ENCODE data around the gene GRAMD4.

The GRAMD4 gene

DNA sequence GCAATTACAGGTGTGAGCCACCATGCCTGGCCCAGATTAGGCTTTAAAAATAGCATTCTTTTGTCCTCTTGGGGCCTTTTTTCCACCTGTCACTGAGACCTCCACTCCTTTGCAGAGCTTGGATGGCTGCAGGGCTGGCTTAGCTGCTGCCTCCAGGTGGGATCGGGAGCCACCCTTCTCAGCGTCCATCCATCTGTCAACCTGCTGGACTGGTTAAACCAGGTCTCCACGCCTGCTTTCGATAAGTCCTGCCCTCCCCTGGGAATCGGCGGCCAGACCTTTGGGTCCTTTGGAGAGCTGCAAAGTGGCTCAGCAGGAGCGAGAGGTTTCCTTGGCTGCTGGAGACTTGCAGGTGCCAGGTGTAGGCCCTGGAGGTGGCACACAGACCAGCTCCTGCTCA lies 23.4 kb upstream of the GRAMD4 start:
- DNase-seq (ENCODE audit: low read depth, low spot score), result no peak

GRCh38 chr22:46598224-46598623 lies 22.0 kb upstream of the GRAMD4 start:
- DNase-seq (ENCODE audit: low read depth, low spot score), result no peak

DNA sequence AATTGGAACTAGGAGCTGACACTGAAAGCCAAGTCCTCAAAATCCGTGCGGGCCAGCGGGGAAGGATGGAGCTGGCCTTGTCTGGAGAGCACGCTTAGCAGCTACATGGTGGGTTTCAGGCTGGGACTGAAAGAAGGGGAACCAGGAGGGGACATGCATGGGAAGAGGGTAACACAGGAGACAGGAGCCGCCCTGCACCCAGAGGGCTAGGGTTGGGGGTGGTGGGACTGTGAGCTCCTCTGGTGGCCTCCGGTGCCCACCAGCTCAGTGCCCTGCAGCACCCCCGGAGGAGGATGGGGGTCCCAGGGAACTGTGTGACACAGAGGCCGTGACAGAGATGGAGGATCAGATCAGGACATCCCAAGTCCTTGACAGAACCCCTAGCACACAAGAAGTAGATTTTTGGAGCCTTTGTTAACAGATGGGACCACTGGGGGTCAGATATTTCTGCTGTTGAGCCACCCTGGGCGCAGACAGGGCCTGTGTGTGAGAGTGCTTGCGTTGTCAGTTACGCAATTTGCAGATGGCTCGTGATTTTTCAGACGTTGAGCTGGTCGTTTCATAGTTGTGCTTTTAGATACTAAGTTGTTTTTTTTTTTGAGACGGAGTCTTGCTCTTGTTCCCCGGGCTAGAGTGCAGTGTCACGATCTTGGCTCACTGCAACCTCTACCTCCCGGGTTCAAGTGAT lies 21.3 kb upstream of the GRAMD4 start:
- DNase-seq (ENCODE audit: low read depth, low spot score), result no peak

- no peak for DNase-seq (ENCODE audit: low read depth, low spot score)
These were observed 19.9 kb upstream of the GRAMD4 start for GRCh38 chr22:46600273-46600796.

DNA sequence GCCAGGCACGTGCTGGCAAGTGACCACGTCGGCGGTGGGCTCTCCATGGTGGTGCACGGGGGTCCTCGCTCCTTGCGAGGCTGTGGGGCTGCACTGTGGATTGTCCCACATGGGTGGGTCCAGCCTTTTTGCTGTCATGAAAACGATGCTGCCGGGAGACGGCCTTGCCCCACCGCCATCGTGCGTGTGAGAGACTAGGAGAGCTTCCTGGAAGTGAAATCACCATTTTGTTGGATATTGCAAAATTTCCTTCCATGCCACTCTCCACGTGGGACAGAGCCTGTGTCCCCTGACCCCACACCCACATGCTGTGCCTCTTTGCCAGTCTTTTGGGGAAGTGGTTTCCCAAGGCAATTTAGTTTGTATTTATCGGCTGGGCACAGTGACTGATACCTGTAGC lies 18.2 kb upstream of the GRAMD4 start:
- no peak for DNase-seq (ENCODE audit: low read depth, low spot score)

DNA sequence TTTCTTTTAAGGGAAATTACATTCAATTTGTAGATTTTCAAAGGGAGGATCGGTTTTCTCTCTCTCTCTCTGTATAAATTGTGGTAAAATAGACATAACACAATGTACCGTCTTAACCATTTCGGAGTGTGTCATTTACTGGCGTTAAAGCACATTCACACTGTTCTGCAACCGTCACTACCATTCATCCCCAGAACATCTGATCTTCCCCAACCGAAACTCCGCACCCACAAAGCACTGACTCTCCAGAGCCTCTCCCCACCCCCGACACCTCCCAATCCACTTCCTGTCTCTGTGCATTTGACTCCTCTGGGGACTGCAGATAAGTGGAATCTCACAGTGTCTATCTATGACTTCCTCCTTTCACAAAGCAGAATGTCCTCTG lies 15.9 kb upstream of the GRAMD4 start:
- no peak for DNase-seq (ENCODE audit: low read depth, low spot score)

DNA sequence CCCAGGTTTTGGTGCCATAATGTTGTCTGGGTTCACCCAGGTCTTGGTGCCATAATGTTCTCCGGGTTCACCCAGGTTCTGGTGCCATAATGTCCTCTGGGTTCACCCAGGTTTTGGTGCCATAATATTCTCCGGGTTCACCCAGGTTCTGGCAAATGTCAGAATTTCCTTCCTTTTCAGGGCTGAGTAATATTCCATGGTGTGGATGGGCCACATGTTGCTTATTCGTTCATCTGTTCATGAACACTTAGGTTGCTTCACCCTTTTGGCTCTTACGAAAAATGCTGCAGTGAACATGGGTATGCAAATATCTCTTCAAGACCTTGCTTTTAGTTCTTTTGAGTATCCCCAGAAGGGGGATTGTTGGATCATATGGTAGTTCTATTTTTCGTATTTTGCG lies 15.1 kb upstream of the GRAMD4 start:
- DNase-seq (ENCODE audit: low read depth, low spot score), result no peak

- no peak for DNase-seq (ENCODE audit: low read depth, low spot score)
These were observed 13.3 kb upstream of the GRAMD4 start for GRCh38 chr22:46606886-46607285.

DNA sequence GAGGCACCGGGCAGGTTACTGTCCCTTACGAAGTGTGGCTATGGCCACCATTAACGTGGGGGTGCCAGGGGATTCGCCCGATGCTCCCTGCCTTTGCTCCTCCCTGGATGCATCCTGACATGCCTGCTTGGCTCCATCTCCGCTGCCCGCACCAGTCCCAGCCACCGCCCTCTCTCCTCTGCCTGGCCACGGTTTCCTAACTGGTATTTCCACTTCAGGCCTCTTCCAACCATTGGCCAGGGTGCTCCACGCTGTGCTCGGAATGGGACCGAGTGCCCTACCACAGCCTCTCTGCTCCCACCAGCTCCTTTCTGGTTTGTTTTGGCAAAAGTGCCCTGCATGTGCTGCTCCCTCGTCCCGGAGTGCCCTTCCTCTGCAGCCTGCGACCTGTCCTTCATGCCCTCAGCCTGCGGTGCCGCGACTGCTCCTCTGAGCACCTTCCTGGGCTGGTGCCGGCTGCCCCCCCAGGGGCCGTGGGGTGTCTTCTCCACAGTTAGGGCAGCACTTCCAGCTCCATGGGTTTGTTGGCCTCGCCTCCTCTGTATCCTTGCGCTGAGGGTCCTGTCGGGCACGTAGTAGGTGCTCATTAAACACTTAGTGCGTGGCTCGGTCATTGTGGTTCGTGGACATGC lies 12.6 kb upstream of the GRAMD4 start:
- no peak for DNase-seq (ENCODE audit: low read depth, low spot score)

DNA sequence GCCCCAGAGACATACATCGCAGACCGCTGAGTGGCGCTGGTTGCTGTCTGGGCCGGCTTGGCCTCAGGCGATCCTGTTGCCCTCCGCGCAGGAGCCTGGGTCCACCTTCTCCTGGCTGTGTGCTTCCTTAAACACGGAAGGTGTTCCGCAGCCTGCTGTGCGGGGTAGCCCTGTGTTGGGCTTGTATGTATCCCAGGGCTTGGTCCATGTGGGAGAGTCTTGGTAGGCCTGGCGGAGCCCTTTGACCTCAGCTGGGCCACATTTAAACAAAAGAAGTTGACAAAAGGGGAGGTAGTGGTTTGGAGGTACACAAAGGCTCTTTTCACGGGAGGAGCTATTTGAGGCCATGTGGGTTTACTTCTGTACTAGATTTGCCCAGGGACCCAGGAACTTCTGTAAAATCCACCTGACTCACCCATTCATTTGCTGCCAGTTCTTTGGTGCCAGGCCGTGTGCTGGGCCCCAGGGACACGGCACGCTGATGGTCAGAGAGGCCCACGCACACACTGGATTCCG lies 11.0 kb upstream of the GRAMD4 start:
- DNase-seq (ENCODE audit: low read depth, low spot score), result no peak

DNA sequence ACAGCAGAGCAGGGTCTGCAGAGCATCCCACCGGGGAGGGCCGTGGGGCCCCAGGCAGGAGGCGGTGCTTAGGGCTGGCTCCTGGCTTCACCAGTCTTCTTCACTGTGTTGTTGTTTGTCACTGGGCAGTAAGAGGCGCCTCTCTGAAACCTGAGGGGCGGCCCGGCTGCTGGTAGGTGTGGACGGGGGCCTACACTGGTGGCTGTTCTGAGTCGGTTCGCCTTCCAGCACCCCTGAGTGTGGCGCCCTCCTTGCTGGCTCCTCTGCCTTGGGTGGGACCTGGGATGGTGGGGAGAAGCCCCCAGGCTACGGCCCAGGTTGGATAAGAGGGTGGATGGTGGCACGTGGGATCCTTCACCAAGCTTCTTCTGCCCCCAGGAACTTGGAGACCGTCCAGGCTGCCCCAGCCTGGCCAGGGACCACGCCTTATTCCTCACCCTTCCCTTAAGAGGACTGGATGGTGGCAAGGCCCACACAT lies 10.4 kb upstream of the GRAMD4 start:
- DNase-seq (ENCODE audit: low read depth, low spot score), result no peak

- DNase-seq (ENCODE audit: low read depth, low spot score), result no peak
These were observed 9.8 kb upstream of the GRAMD4 start for GRCh38 chr22:46610356-46610755.

DNA sequence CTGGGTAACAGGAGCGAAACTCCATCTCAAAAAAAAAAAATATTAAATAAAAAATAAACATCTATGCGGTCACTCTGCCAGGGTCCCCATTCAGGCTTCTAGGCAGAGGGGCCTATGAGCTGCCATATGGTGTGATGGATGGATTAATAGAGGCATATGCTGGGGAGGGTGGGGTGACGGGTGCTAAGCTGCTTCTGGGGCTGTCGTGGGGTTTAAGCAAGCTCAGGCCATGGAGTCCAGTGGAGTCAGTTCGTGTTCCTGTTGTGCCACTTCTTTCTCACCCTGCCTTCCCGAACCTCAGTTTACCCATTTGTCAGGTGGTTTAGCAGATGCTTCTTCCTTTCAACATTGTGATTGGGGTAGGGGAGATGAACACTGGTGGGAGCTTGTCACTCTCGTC lies 9.0 kb upstream of the GRAMD4 start:
- DNase-seq (ENCODE audit: low read depth, low spot score), result no peak

DNA sequence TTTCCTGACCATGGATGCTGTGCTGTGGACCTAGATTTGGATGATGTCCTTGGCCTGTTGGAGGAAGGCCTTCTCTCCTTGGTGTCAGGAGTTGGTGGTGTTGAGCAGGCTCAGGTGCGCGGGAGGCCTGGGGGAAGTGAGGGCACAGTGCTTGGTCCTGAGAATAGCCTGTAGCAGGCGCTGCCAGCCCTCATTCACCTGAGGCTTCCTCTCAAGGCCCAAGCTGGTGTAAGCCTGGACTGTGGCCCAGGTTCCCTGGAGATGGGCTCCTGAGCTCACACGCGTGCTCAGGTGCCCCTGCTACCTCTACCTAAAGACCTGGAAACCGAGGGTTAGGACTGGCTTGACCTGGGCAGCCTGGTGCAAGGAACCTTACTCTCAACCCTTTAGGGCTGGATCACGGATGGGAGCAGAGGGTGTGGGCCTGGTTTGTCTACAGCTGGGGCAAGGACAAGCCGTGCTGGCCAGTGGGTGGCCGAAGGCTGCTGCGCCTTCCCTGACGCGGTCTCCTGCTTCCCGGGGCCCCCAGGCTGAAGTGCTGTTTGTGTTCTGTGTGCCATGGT lies 7.8 kb upstream of the GRAMD4 start:
- DNase-seq (ENCODE audit: low read depth, low spot score), result no peak

- DNase-seq (ENCODE audit: low read depth, low spot score), result no peak
These were observed 7.1 kb upstream of the GRAMD4 start for GRCh38 chr22:46612904-46613605.

DNA sequence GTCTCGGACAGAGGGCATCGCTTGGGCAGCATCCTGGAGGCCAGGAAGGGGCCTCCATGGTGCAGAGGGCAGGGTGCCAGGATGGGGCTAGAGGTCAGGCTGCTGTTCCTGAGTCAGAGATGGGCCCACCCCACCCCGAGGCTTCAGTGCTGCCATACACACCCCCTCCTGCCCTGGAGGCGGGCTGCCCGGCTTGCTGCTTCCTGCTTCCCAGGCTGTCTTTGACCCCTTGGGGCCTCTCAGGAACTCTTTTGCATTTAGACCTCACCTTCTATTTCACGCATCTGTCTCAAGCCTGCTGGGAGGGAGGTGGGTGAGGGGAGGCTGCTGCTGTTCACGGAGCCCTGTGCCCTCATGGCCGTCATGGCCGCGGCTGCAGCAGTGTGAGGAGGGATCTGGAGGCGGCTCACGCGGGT lies 6.6 kb upstream of the GRAMD4 start:
- no peak for DNase-seq (ENCODE audit: low read depth, low spot score)

DNA sequence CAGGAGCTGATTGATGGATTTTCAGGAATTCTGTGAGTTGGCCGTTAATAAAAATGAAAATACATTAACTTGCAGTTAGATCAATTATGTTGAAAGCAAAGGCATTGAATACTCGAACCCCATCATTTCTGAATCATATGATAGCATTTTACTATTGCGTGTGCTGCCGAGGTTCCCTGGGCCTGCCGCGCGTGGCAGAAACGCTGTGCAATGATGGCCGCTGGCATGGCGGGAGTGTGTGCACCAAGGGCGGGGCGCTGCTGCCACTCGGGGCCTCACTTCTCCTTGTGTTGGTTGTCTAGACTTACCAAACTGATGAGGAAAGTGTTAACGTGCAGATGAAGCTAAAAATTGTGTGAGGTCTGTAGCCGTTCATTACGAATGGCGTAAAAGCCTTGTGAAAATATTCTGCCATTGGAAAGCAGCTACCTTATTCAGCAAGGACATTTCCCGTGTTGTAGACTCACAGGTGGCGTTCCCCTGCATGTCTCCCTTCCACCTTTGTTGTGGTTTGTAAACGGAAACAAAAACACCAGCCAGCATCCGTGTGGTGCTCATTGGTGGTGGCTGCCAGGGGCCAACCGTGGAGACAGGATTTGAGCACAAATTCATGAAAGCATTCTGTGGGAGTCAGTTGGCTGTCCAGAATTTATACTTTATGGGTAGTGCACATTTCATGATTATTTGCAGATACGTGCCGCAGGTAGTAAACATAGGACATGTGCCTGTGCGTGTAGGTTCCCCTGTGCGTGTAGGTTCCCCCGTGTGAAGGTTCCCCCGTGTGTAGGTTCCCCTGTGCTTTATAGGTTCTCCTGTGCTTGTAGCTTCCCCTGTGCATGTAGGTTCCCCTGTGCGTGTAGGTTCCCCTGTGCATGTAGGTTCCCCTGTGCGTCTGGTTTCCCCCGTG lies 5.9 kb upstream of the GRAMD4 start:
- no peak for DNase-seq (ENCODE audit: low read depth, low spot score)

DNA sequence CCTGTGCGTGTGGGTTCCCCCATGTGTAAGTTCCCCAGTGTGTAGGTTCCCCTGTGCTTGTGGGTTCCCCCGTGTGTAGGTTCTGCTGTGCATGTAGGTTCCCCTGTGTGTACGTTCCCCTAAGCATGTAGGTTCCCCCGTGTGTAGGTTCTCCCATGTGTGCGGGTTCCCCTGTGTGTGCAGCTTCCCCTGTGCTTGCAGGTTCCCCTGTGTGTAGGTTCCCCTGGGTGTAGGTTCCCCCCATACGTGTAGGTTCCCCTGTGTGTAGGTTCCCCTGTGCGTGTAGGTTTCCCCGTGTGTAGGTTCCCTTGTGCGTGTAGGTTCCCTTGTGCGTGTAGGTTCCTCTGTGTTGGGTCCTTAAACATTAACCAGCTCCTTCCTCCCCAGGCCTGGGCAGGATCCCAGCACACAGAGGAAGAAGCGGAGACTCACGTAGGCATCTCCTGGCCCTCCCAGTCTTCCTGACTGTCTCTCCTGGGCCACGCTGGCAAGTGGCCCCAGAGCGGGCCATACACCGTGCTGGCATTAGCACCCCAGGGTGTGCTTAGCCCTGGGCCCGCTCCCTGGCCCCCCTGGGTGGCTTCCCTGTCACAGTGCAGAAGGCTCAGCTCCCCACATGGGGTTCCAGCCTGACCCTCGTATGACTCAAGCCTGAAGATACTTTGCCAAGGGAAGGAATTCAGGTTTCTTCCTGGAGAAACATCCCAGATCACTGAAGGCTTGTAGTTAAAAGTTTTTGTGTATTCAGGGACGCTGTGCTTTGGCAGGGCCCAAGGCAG lies 2.8 kb upstream of the GRAMD4 start:
- DNase-seq (ENCODE audit: low read depth, low spot score), result no peak

- DNase-seq (ENCODE audit: low read depth, low spot score), result no peak
These were observed 2.1 kb upstream of the GRAMD4 start for GRCh38 chr22:46617986-46618647.

GRCh38 chr22:46618667-46619066 lies 1.5 kb upstream of the GRAMD4 start:
- DNase-seq (ENCODE audit: low read depth, low spot score), result no peak
